ENCODE data around the gene MIOX. TPM values are rescaled to one million over a fixed set of nuclear protein-coding genes. Genes with fewer than 3 reads are reported as not detected.

The MIOX gene
- total and polyA plus RNA-seq, 9 of the 15 experiments (the other 6 are each of a cell fraction or from before 2014, with no cell fraction given) = 0.08 TPM; not detected in 8

GRCh38 chr22:50469377-50470305 is 17.0 kb upstream of the MIOX start (continued):
- TF ChIP-seq, protein P1, sequence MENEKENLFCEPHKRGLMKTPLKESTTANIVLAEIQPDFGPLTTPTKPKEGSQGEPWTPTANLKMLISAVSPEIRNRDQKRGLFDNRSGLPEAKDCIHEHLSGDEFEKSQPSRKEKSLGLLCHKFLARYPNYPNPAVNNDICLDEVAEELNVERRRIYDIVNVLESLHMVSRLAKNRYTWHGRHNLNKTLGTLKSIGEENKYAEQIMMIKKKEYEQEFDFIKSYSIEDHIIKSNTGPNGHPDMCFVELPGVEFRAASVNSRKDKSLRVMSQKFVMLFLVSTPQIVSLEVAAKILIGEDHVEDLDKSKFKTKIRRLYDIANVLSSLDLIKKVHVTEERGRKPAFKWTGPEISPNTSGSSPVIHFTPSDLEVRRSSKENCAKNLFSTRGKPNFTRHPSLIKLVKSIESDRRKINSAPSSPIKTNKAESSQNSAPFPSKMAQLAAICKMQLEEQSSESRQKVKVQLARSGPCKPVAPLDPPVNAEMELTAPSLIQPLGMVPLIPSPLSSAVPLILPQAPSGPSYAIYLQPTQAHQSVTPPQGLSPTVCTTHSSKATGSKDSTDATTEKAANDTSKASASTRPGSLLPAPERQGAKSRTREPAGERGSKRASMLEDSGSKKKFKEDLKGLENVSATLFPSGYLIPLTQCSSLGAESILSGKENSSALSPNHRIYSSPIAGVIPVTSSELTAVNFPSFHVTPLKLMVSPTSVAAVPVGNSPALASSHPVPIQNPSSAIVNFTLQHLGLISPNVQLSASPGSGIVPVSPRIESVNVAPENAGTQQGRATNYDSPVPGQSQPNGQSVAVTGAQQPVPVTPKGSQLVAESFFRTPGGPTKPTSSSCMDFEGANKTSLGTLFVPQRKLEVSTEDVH (IDR thresholded peaks at IDR 0.05; ENCODE audit: low read depth, partially characterized antibody) = no peak
- TF ChIP-seq, protein P2, sequence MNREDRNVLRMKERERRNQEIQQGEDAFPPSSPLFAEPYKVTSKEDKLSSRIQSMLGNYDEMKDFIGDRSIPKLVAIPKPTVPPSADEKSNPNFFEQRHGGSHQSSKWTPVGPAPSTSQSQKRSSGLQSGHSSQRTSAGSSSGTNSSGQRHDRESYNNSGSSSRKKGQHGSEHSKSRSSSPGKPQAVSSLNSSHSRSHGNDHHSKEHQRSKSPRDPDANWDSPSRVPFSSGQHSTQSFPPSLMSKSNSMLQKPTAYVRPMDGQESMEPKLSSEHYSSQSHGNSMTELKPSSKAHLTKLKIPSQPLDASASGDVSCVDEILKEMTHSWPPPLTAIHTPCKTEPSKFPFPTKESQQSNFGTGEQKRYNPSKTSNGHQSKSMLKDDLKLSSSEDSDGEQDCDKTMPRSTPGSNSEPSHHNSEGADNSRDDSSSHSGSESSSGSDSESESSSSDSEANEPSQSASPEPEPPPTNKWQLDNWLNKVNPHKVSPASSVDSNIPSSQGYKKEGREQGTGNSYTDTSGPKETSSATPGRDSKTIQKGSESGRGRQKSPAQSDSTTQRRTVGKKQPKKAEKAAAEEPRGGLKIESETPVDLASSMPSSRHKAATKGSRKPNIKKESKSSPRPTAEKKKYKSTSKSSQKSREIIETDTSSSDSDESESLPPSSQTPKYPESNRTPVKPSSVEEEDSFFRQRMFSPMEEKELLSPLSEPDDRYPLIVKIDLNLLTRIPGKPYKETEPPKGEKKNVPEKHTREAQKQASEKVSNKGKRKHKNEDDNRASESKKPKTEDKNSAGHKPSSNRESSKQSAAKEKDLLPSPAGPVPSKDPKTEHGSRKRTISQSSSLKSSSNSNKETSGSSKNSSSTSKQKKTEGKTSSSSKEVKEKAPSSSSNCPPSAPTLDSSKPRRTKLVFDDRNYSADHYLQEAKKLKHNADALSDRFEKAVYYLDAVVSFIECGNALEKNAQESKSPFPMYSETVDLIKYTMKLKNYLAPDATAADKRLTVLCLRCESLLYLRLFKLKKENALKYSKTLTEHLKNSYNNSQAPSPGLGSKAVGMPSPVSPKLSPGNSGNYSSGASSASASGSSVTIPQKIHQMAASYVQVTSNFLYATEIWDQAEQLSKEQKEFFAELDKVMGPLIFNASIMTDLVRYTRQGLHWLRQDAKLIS (CRISPR knock-in tag; IDR thresholded peaks at IDR 0.05) = no peak
- TF ChIP-seq MYC (IDR thresholded peaks at IDR 0.05; ENCODE audit: low read depth, low read length) (no peak), MYC (CRISPR knock-in tag; IDR thresholded peaks at IDR 0.05; ENCODE audit: borderline replicate concordance, low read depth) (no peak), XRCC4 (IDR thresholded peaks at IDR 0.05; ENCODE audit: extremely low read depth, insufficient read depth, insufficient read length) (no peak), ZNF583 (CRISPR knock-in tag; IDR thresholded peaks at IDR 0.05) (no peak), ZZZ3 (IDR thresholded peaks at IDR 0.05) (no peak), E2F5 (CRISPR knock-in tag; IDR thresholded peaks at IDR 0.05) (no peak), UBTF (IDR thresholded peaks at IDR 0.05; ENCODE audit: borderline replicate concordance in 1 of 2, low read depth in 2 of 2, low read length in 2 of 2) (no peak), C11orf30 (IDR thresholded peaks at IDR 0.05; ENCODE audit: low read depth) (no peak), YY1 (IDR thresholded peaks at IDR 0.05; ENCODE audit: borderline replicate concordance in 1 of 3, control insufficient read depth in 1 of 3, extremely low read depth in 1 of 3, insufficient read depth in 3 of 3, insufficient read length in 1 of 3, insufficient replicate concordance in 2 of 3, low read depth in 1 of 3, low read length in 2 of 3) (no peak), LCOR (CRISPR knock-in tag; IDR thresholded peaks at IDR 0.05) (no peak)
- TF ChIP-seq, protein P3, sequence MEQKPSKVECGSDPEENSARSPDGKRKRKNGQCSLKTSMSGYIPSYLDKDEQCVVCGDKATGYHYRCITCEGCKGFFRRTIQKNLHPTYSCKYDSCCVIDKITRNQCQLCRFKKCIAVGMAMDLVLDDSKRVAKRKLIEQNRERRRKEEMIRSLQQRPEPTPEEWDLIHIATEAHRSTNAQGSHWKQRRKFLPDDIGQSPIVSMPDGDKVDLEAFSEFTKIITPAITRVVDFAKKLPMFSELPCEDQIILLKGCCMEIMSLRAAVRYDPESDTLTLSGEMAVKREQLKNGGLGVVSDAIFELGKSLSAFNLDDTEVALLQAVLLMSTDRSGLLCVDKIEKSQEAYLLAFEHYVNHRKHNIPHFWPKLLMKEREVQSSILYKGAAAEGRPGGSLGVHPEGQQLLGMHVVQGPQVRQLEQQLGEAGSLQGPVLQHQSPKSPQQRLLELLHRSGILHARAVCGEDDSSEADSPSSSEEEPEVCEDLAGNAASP (IDR thresholded peaks at IDR 0.05) = no peak
